HG03095 (cell line): Measurements from ENCODE around the gene C3orf18.
A peak's percentile ranks its signal among the peaks of the same experiment; 100 is the strongest.

Experiments used
- ATAC-seq: cut with Tn5 transposase; IDR thresholded peaks from one replicate; pipeline ENCODE4 v1.9.1; 2021; ENCODE audit warnings: moderate library complexity; ENCODE audit not compliant: unreplicated experiment

Gene C3orf18

GRCh38 chr3:50581459-50581842 is 13.9 kb upstream of the C3orf18 start:
- no peak for ATAC-seq

GRCh38 chr3:50580683-50581458 is 13.3 kb upstream of the C3orf18 start:
- ATAC-seq, result no peak

- no peak for ATAC-seq
These were observed 9.8 kb upstream of the C3orf18 start for GRCh38 chr3:50577348-50577747.

- no peak for ATAC-seq
These were observed 7.8 kb upstream of the C3orf18 start for GRCh38 chr3:50575372-50575771.

GRCh38 chr3:50574444-50574831 is 6.9 kb upstream of the C3orf18 start:
- ATAC-seq, result no peak

- no peak for ATAC-seq
These were observed 6.3 kb upstream of the C3orf18 start for GRCh38 chr3:50573566-50574443.

- no peak for ATAC-seq
These were observed 5.3 kb upstream of the C3orf18 start for GRCh38 chr3:50572801-50573371.

GRCh38 chr3:50572158-50572557 is 4.6 kb upstream of the C3orf18 start:
- no peak for ATAC-seq

GRCh38 chr3:50571486-50571885 is 3.9 kb upstream of the C3orf18 start:
- ATAC-seq, result no peak

- no peak for ATAC-seq
These were observed 3.1 kb upstream of the C3orf18 start for GRCh38 chr3:50570508-50571279.

- peak; percentile 60 for ATAC-seq
These were observed 1.6 kb upstream of the C3orf18 start, which contains the start of gene HEMK1 for GRCh38 chr3:50568947-50569749. HEMK1 (plus strand) TSS chr3:50569522; CDS start chr3:50571105, 1,583 bp downstream.

- no peak for ATAC-seq
These were observed 549 bp downstream of the C3orf18 start for GRCh38 chr3:50567011-50567385.

GRCh38 chr3:50564321-50564720 is 3.2 kb downstream of the C3orf18 start:
- no peak for ATAC-seq

GRCh38 chr3:50563867-50564266 is 3.7 kb downstream of the C3orf18 start:
- no peak for ATAC-seq

GRCh38 chr3:50562861-50563260 is 4.7 kb downstream of the C3orf18 start:
- no peak for ATAC-seq

GRCh38 chr3:50559702-50560101 is 7.8 kb downstream of the C3orf18 start:
- no peak for ATAC-seq

GRCh38 chr3:50557915-50558314 is 9.6 kb downstream of the C3orf18 start:
- no peak for ATAC-seq

GRCh38 chr3:50557106-50557505 is 10.4 kb downstream of the C3orf18 start:
- no peak for ATAC-seq

GRCh38 chr3:50554553-50554952 is 13.0 kb downstream of the C3orf18 start:
- ATAC-seq, result no peak

- ATAC-seq, result no peak
These were observed 14.9 kb downstream of the C3orf18 start for GRCh38 chr3:50552598-50552997.
